SK-N-MC (cell line): ENCODE measurements around the gene SLC12A8.

ENCODE experiments used
- DNase-seq: peaks from one replicate; pipeline ENCODE4 v3.0.0-alpha.2; 2011; ENCODE audit warnings: low read depth, low spot score
- H3K27ac ChIP-seq: fragments of 200-600 bp; sonication (generic); 2 replicates; pipeline ENCODE4 v1.5.1; 2016; ENCODE audit warnings: mixed run types
- H3K36me3 ChIP-seq: fragments of 200-600 bp; sonication (generic); 2 replicates; pipeline ENCODE4 v1.6.1; 2017; ENCODE audit warnings: antibody characterized with exemption, low read length, mixed read lengths; ENCODE audit not compliant: insufficient read depth
- H3K4me3 ChIP-seq: fragments of 200-600 bp; sonication (generic); 2 replicates; pipeline ENCODE4 v1.5.1; 2016
- H3K9ac ChIP-seq: fragments of 200-600 bp; sonication (generic); 2 replicates; pipeline ENCODE4 v1.8.0; 2017; ENCODE audit warnings: mixed run types, mixed read lengths; ENCODE audit not compliant: insufficient read length
- H3K9me3 ChIP-seq: fragments of 200-600 bp; sonication (generic); 2 replicates; pipeline ENCODE4 v1.6.1; 2017; ENCODE audit warnings: low read depth, mild to moderate bottlenecking, antibody characterized with exemption, low read length, moderate library complexity, mixed read lengths
- EZH2 ChIP-seq: fragments of 200-600 bp; sonication (generic); IDR thresholded peaks from one replicate; pipeline ENCODE4 v1.6.1; 2017; ENCODE audit warnings: antibody characterized with exemption
- FOXP2 ChIP-seq: optimal IDR thresholded peaks from 2 replicates; pipeline ENCODE3; 2011; ENCODE audit warnings: mild to moderate bottlenecking, moderate library complexity; ENCODE audit not compliant: insufficient read depth; ENCODE audit errors: extremely low read length, control extremely low read depth
- POLR2AphosphoS5 ChIP-seq: IDR thresholded peaks from 2 replicates; pipeline ENCODE4 v1.6.1; 2012; ENCODE audit warnings: mild to moderate bottlenecking, low read depth, low read length, borderline replicate concordance

SLC12A8 gene

GRCh38 chr3:125142940-125143339 lies 69.6 kb downstream of the SLC12A8 start:
- no peak overlapping the region for H3K4me3 ChIP-seq
- TF ChIP-seq EZH2 = no peak
- no peak for TF ChIP-seq FOXP2
- no peak for TF ChIP-seq POLR2AphosphoS5
- DNase-seq = no peak

GRCh38 chr3:125142420-125142778 lies 70.1 kb downstream of the SLC12A8 start:
- no peak for DNase-seq
- Histone ChIP-seq H3K9me3 (no peaks in the 10 kb centered on the region), H3K36me3 (no peaks in the 10 kb centered on the region), H3K4me3 (no peak overlapping the region), H3K9ac (no peak overlapping the region), H3K27ac (no peak overlapping the region)
- no peak for TF ChIP-seq POLR2AphosphoS5
- no peak for TF ChIP-seq EZH2
- no peak for TF ChIP-seq FOXP2

More at GRCh38 chr3:125142940-125143339, 69.6 kb downstream of the SLC12A8 start:
- Histone ChIP-seq H3K36me3 (no peaks in the 10 kb centered on the region), H3K9ac (no peak overlapping the region), H3K9me3 (no peaks in the 10 kb centered on the region), H3K27ac (no peak overlapping the region)

GRCh38 chr3:125141596-125142419 lies 70.7 kb downstream of the SLC12A8 start:
- no peak for TF ChIP-seq FOXP2
- TF ChIP-seq POLR2AphosphoS5 = no peak
- no peak for TF ChIP-seq EZH2
- no peak for DNase-seq
- Histone ChIP-seq H3K9me3 (no peaks in the 10 kb centered on the region), H3K4me3 (no peak overlapping the region), H3K9ac (no peak overlapping the region), H3K27ac (no peak overlapping the region), H3K36me3 (no peaks in the 10 kb centered on the region)

- no peak for DNase-seq
- H3K4me3 ChIP-seq = no peak overlapping the region
Observed at GRCh38 chr3:125140818-125141595, 71.5 kb downstream of the SLC12A8 start.

GRCh38 chr3:125140011-125140817 lies 72.3 kb downstream of the SLC12A8 start:
- no peak for DNase-seq
- Histone ChIP-seq H3K9me3 (no peaks in the 10 kb centered on the region), H3K27ac (no peak overlapping the region), H3K9ac (no peak overlapping the region), H3K36me3 (no peaks in the 10 kb centered on the region), H3K4me3 (no peak overlapping the region)
- TF ChIP-seq FOXP2 (no peak), EZH2 (no peak), POLR2AphosphoS5 (no peak)

More at GRCh38 chr3:125140818-125141595, 71.5 kb downstream of the SLC12A8 start:
- Histone ChIP-seq H3K27ac (no peak overlapping the region), H3K9me3 (no peaks in the 10 kb centered on the region), H3K36me3 (no peaks in the 10 kb centered on the region), H3K9ac (no peak overlapping the region)
- TF ChIP-seq FOXP2 (no peak), POLR2AphosphoS5 (no peak), EZH2 (no peak)

GRCh38 chr3:125139386-125139785 lies 73.2 kb downstream of the SLC12A8 start:
- Histone ChIP-seq H3K27ac (no peak overlapping the region), H3K4me3 (no peak overlapping the region), H3K9ac (no peak overlapping the region), H3K36me3 (no peaks in the 10 kb centered on the region), H3K9me3 (no peaks in the 10 kb centered on the region)
- no peak for TF ChIP-seq POLR2AphosphoS5
- TF ChIP-seq EZH2 = no peak
- no peak for TF ChIP-seq FOXP2
- no peak for DNase-seq

GRCh38 chr3:125137358-125138033 lies 75.1 kb downstream of the SLC12A8 start:
- Histone ChIP-seq H3K36me3 (no peaks in the 10 kb centered on the region), H3K27ac (no peak overlapping the region), H3K4me3 (no peak overlapping the region), H3K9me3 (no peaks in the 10 kb centered on the region), H3K9ac (no peak overlapping the region)
- DNase-seq = no peak
- no peak for TF ChIP-seq POLR2AphosphoS5
- TF ChIP-seq EZH2 = no peak
- no peak for TF ChIP-seq FOXP2

GRCh38 chr3:125136966-125137357 lies 75.6 kb downstream of the SLC12A8 start:
- TF ChIP-seq EZH2 (no peak), FOXP2 (no peak), POLR2AphosphoS5 (no peak)
- no peak overlapping the region for H3K4me3 ChIP-seq
- H3K36me3 ChIP-seq = no peaks in the 10 kb centered on the region
- H3K9me3 ChIP-seq = no peaks in the 10 kb centered on the region
- H3K9ac ChIP-seq = no peak overlapping the region
- no peak for DNase-seq
- no peak overlapping the region for H3K27ac ChIP-seq
